ENCODE measurements around the gene MEIS3.

The MEIS3 gene

GRCh38 chr19:47445937-47446402, 26.6 kb upstream of the MEIS3 start (continued):
- TF ChIP-seq, protein P1, sequence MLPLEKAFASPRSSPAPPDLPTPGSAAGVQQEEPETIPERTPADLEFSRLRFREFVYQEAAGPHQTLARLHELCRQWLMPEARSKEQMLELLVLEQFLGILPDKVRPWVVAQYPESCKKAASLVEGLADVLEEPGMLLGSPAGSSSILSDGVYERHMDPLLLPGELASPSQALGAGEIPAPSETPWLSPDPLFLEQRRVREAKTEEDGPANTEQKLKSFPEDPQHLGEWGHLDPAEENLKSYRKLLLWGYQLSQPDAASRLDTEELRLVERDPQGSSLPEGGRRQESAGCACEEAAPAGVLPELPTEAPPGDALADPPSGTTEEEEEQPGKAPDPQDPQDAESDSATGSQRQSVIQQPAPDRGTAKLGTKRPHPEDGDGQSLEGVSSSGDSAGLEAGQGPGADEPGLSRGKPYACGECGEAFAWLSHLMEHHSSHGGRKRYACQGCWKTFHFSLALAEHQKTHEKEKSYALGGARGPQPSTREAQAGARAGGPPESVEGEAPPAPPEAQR (tag by site-specific recombination; IDR thresholded peaks at IDR 0.05) = no peak
- TF ChIP-seq ZNF132 (tag by site-specific recombination; IDR thresholded peaks at IDR 0.05; ENCODE audit: borderline replicate concordance) (no peak), ZNF211 (tag by site-specific recombination; IDR thresholded peaks at IDR 0.05; ENCODE audit: low read depth) (no peak), ZNF830 (tag by site-specific recombination; IDR thresholded peaks at IDR 0.05; ENCODE audit: low read depth) (no peak), ZNF311 (tag by site-specific recombination; IDR thresholded peaks at IDR 0.05; ENCODE audit: borderline replicate concordance) (no peak), ZNF600 (tag by site-specific recombination; IDR thresholded peaks at IDR 0.05) (no peak), ZNF391 (tag by site-specific recombination; IDR thresholded peaks at IDR 0.05; ENCODE audit: borderline replicate concordance, low read depth) (no peak), ZNF629 (tag by site-specific recombination; IDR thresholded peaks at IDR 0.05) (no peak), ZNF423 (tag by site-specific recombination; IDR thresholded peaks at IDR 0.05) (no peak), ZNF292 (tag by site-specific recombination; IDR thresholded peaks at IDR 0.05; ENCODE audit: borderline replicate concordance, low read depth) (no peak), TSHZ1 (tag by site-specific recombination; IDR thresholded peaks at IDR 0.05; ENCODE audit: borderline replicate concordance) (no peak), ZNF140 (tag by site-specific recombination; IDR thresholded peaks at IDR 0.05) (no peak), ZNF660 (tag by site-specific recombination; IDR thresholded peaks at IDR 0.05) (no peak), ZNF221 (tag by site-specific recombination; IDR thresholded peaks at IDR 0.05; ENCODE audit: borderline replicate concordance) (no peak), ZNF529 (tag by site-specific recombination; IDR thresholded peaks at IDR 0.05; ENCODE audit: insufficient replicate concordance) (no peak), ZNF626 (tag by site-specific recombination; IDR thresholded peaks at IDR 0.05) (no peak), ZNF248 (tag by site-specific recombination; IDR thresholded peaks at IDR 0.05) (no peak), ZNF157 (tag by site-specific recombination; IDR thresholded peaks at IDR 0.05) (no peak), ZNF76 (tag by site-specific recombination; IDR thresholded peaks at IDR 0.05; ENCODE audit: borderline replicate concordance, low read depth) (no peak), OSR2 (tag by site-specific recombination; IDR thresholded peaks at IDR 0.05) (no peak), ZNF621 (tag by site-specific recombination; IDR thresholded peaks at IDR 0.05) (no peak), ZNF324 (tag by site-specific recombination; IDR thresholded peaks at IDR 0.05) (no peak), ZNF16 (tag by site-specific recombination; IDR thresholded peaks at IDR 0.05; ENCODE audit: low read depth) (no peak), RBAK (tag by site-specific recombination; IDR thresholded peaks at IDR 0.05) (no peak), HIC1 (tag by site-specific recombination; IDR thresholded peaks at IDR 0.05) (no peak)
- TF ChIP-seq, protein P2, sequence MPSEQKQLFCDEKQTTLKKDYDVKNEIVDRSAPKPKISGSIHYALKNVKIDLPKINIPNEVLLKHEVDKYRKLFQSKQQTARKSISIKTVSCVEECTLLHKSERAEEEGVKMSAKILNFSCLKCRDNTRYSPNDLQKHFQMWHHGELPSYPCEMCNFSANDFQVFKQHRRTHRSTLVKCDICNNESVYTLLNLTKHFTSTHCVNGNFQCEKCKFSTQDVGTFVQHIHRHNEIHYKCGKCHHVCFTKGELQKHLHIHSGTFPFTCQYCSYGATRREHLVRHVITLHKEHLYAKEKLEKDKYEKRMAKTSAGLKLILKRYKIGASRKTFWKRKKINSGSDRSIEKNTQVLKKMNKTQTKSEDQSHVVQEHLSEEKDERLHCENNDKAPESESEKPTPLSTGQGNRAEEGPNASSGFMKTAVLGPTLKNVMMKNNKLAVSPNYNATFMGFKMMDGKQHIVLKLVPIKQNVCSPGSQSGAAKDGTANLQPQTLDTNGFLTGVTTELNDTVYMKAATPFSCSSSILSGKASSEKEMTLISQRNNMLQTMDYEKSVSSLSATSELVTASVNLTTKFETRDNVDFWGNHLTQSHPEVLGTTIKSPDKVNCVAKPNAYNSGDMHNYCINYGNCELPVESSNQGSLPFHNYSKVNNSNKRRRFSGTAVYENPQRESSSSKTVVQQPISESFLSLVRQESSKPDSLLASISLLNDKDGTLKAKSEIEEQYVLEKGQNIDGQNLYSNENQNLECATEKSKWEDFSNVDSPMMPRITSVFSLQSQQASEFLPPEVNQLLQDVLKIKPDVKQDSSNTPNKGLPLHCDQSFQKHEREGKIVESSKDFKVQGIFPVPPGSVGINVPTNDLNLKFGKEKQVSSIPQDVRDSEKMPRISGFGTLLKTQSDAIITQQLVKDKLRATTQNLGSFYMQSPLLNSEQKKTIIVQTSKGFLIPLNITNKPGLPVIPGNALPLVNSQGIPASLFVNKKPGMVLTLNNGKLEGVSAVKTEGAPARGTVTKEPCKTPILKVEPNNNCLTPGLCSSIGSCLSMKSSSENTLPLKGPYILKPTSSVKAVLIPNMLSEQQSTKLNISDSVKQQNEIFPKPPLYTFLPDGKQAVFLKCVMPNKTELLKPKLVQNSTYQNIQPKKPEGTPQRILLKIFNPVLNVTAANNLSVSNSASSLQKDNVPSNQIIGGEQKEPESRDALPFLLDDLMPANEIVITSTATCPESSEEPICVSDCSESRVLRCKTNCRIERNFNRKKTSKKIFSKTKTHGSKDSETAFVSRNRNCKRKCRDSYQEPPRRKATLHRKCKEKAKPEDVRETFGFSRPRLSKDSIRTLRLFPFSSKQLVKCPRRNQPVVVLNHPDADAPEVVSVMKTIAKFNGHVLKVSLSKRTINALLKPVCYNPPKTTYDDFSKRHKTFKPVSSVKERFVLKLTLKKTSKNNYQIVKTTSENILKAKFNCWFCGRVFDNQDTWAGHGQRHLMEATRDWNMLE (tag by site-specific recombination; conservative IDR thresholded peaks at IDR 0.05; ENCODE audit: low read depth) = no peak
- TF ChIP-seq, protein P3, sequence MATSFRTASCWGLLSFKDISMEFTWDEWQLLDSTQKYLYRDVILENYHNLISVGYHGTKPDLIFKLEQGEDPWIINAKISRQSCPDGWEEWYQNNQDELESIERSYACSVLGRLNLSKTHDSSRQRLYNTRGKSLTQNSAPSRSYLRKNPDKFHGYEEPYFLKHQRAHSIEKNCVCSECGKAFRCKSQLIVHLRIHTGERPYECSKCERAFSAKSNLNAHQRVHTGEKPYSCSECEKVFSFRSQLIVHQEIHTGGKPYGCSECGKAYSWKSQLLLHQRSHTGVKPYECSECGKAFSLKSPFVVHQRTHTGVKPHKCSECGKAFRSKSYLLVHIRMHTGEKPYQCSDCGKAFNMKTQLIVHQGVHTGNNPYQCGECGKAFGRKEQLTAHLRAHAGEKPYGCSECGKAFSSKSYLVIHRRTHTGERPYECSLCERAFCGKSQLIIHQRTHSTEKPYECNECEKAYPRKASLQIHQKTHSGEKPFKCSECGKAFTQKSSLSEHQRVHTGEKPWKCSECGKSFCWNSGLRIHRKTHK (tag by site-specific recombination; IDR thresholded peaks at IDR 0.05) = no peak

Data from HEK293 (cell line).